Myocyte (in vitro differentiated cells): ENCODE data around the gene USP13. TPM values are rescaled to one million over a fixed set of nuclear protein-coding genes. Genes with fewer than 3 reads are reported as not detected.
"Not testable (repeated sequence)": the region's sequence is repeated elsewhere in the genome, so short reads cannot be mapped to it uniquely, and the experiment has no call there.

Experiments
- DNase-seq: peaks from one replicate; pipeline ENCODE4 v3.0.0-alpha.2; 2012; ENCODE audit warnings: low read depth
- total RNA-seq: library from RNA; depleted of rRNA; stranded (reverse); fragments of >200 nt; gene quantifications from 2 replicates; pipeline ENCODE4 v1.2.3, GENCODE V29; 2014

USP13 gene
- total RNA-seq, 1 donor from 2014 or later: 50.1 TPM

DNA sequence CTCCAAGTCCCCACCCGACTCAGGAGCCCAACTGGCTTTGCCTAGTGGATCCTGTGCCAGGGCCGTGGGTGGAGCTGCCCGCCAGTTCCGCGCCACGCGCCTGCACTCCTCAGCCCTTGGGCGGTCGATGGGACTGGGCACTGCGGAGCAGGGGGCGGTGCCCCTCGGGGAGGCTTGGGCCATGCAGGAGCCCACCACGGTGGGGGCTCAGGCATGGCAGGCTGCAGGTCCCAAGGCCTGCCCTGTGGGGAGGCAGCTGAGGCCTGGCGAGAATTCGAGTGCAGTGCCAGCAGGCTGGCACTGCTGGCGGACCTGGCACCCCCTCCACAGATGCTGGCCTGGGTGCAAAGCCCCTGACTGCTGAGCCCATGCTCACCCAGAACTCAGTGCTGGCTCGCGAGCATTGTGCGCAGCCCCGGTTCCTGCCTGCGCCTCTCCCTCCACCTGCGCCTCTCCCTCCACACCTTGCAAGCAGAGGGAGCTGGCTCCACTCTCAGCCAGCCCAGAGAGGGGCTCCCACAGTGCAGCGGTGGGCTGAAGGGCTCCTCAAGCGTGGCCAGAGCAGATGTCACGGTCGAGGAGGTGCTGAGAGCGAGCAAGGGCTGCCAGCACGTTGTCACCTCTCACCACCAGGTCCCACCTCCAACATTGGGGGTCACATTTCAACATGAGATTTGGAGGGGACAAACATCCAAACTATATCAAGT, 122.7 kb downstream of the USP13 start:
- no peak for DNase-seq

GRCh38 chr3:179782841-179783240, 130.0 kb downstream of the USP13 start:
- DNase-seq: not testable (repeated sequence)

DNA sequence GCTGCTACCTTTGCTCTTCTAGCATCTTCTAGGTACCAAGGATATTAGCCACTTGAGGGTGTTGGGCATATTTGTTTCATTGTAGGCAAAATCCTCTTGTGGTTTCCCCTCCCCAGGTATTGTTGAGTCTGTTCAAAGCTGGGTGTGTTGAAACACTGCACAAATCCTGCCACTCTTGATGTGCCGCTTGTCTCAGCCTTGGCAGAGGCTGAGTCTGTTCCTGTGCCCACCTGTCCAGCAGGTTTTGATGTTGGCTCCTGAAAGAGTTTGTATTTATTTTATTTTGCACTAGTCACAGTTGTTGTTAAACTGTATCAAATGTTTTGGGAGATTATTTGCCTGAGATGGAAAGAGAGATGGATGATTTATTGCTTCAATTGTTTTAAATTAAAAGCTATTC, 136.2 kb downstream of the USP13 start:
- no peak for DNase-seq

DNA sequence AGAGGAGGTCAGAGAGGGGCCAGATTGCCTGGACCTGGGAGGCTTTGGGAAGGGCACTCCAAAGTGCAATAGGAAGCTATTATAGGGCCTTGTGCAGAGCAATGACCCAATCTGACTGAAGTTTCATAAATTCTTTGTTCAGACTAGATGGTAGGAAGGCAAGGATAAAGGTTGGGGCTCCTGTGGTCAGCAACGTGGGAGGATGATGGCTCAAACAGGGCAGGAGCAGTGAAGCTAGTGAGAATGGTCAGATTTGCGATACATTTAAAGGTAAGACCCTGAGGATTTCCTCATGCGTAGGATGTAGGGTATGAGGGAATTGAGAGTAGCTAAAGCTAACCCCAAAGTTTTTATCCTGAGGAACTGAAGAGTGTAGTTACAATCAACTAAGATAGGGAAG, 139.0 kb downstream of the USP13 start:
- DNase-seq: no peak

- DNase-seq: no peak
Observed at GRCh38 chr3:179794355-179794754, 141.5 kb downstream of the USP13 start.

DNA sequence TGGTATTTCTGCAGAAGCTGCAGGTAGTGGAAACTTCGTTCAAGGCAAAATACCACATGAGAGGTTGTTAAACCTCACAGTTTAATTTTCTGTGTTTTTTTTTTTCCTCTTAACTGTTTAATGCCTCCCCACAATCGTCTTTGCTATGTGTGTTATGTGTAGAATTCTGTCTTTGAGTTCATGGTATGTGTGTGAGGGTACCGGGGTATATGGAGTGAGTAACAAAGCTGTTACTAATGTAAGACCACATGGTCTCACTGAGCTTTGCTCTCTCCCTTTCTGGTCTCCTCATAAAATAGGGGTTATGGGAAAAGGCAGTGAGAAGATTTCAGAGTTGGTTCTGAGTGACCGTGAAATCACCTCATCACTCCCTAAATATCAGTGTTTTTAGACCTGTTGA, 143.6 kb downstream of the USP13 start:
- no peak for DNase-seq

GRCh38 chr3:179797192-179797591, 144.4 kb downstream of the USP13 start:
- no peak for DNase-seq

GRCh38 chr3:179801263-179801662, 148.4 kb downstream of the USP13 start:
- peak; percentile 37 for DNase-seq

DNA sequence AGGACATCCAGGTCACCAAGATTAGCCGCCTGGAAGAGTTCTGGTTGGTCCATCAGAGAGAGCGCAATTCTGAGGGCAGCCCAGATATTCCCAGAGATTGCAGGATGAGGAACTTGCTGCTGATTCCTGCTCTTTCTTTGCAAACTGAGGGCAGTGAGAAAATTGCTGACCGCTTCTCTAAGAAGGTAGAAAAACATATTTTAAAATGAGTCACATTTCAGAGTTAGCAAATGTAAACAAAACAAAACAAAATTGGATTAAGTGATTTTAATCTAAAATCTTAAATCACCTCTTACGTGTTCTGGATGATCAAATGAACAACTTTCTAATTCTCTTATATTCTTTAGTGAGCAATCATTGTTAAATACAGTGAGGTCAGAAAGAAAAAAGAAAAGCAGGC, 149.0 kb downstream of the USP13 start:
- no peak for DNase-seq

DNA sequence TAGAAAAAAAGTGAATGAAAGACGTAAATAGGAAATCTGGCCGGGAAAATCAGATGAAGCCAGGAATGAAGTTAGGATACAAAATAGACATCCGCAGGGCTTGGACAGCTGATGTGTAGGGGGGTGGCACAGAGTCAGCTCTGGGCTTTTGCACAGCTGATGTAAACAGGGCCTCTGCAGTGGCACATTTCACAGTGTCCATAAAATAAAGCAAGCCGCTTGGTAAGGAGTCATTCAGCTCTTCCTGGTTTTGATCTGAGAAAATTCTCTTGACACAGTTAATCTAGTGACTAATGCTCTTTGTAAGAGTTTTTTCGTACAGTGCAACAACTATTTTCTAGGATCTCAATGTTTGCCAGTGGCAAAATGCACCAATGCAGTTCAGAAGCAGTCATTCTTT, 153.3 kb downstream of the USP13 start:
- peak; percentile 25 for DNase-seq

GRCh38 chr3:179807588-179807987, 154.7 kb downstream of the USP13 start:
- DNase-seq: no peak

- no peak for DNase-seq
Observed at GRCh38 chr3:179809639-179810038, 156.8 kb downstream of the USP13 start.

- peak; percentile 82 for DNase-seq
Observed at GRCh38 chr3:179811321-179812095, 158.7 kb downstream of the USP13 start.

- DNase-seq: no peak
Observed at GRCh38 chr3:179812096-179812382, 159.2 kb downstream of the USP13 start.

DNA sequence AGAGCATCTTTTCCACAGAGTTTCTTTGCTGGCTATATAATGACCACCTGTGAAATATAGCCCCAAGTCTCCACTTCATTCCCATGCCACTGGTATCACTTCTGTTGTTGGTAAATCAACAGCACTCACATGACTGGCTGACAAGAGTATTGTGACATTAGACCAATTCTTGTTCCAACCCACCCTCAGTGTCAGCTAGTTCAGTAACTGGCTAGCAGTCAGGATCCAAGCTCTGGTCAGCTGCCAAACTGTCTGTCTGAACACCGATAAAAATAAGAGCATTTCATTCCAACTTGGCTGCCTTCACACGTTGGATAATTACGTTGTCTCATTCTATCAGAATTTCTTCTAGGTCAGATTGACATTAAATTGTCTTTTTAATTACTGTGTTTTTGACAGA, 166.5 kb downstream of the USP13 start:
- DNase-seq: no peak

GRCh38 chr3:179822296-179822695, 169.5 kb downstream of the USP13 start:
- no peak for DNase-seq

GRCh38 chr3:179825527-179826246, 172.8 kb downstream of the USP13 start:
- DNase-seq: no peak

DNA sequence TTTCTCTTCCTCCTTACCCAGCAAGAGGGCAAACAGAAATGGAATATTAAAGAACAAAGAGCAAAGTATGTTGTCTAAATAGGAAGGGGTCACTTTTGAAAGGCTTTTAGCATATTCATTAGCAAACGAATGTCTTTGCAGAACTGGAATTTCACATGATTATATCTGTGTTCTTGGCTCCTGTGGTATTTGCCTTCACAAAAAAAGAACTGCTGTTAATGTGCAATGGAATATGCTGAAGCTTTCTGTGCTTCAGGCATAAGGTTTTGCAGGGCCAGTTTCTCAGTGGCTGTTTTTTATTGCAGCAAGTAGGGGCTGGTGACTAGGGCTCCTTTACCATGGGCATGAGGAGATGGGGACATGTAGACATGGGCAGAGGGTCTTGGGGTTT, 173.4 kb downstream of the USP13 start:
- no peak for DNase-seq

- no peak for DNase-seq
Observed at GRCh38 chr3:179828738-179829137, 175.9 kb downstream of the USP13 start.

GRCh38 chr3:179829401-179829800, 176.6 kb downstream of the USP13 start:
- no peak for DNase-seq

- DNase-seq: no peak
Observed at GRCh38 chr3:179832333-179832854, 179.6 kb downstream of the USP13 start.

- DNase-seq: no peak
Observed at GRCh38 chr3:179833294-179833693, 180.5 kb downstream of the USP13 start.
